ENCODE data around the gene MCM6. TPM values are rescaled to one million over a fixed set of nuclear protein-coding genes. Genes with fewer than 3 reads are reported as not detected.

Gene MCM6
- total and polyA plus RNA-seq, 2 experiments from 2014 or later: 74.7 to 133 TPM

- no peaks in the 10 kb centered on the region for H3F3A ChIP-seq (replicated peaks; ENCODE audit: low read depth)
- H3K4me1 Mint-ChIP-seq: no peaks in the 10 kb centered on the region
- H3K27ac Mint-ChIP-seq: no peak overlapping the region
- TF ChIP-seq CREB1 (CRISPR knock-in tag; IDR thresholded peaks at IDR 0.05; ENCODE audit: low read depth): no peak
- TF ChIP-seq REST (IDR thresholded peaks at IDR 0.05; ENCODE audit: unreplicated experiment): no peak
- TF ChIP-seq STAT1 (IDR thresholded peaks at IDR 0.05; ENCODE audit: unreplicated experiment): no peak
- TF ChIP-seq POLR2AphosphoS5 (IDR thresholded peaks at IDR 0.05; ENCODE audit: low read depth): no peak
- TF ChIP-seq JUNB (IDR thresholded peaks at IDR 0.05; ENCODE audit: unreplicated experiment): no peak
- no peak for TF ChIP-seq EZH2phosphoT487 (IDR thresholded peaks at IDR 0.05; ENCODE audit: unreplicated experiment)
- TF ChIP-seq ZNF462 (CRISPR knock-in tag; IDR thresholded peaks at IDR 0.05): no peak
- no peak for TF ChIP-seq ETS1 (IDR thresholded peaks at IDR 0.05)
- no peak for TF ChIP-seq EZH2 (IDR thresholded peaks at IDR 0.05; ENCODE audit: low read depth, unreplicated experiment)
- TF ChIP-seq CTCF (conservative IDR thresholded peaks at IDR 0.05; ENCODE audit: low read depth in 2 of 2): no peak
- no peak for TF ChIP-seq ZNF331 (CRISPR knock-in tag; IDR thresholded peaks at IDR 0.05; ENCODE audit: low read depth)
- no peak for TF ChIP-seq NANOG (IDR thresholded peaks at IDR 0.05; ENCODE audit: borderline replicate concordance)
- TF ChIP-seq ZNF114 (CRISPR knock-in tag; IDR thresholded peaks at IDR 0.05): no peak
- H3K9me3 Mint-ChIP-seq: peaks cover 15% of the 10 kb centered on the region; the same call in 2 of the 3 replicates
- no peaks in the 10 kb centered on the region for H4K20me1 ChIP-seq (replicated peaks; ENCODE audit: insufficient read depth)
- no peaks in the 10 kb centered on the region for H3K36me3 ChIP-seq (ENCODE audit: insufficient read depth)
- H3K9me2 ChIP-seq (ENCODE audit: insufficient read depth): peaks cover 2% of the 10 kb centered on the region; the same call in 1 of the 2 replicates
- H3K27me3 ChIP-seq (ENCODE audit: insufficient read depth): no peaks in the 10 kb centered on the region
- H3K4me3 ChIP-seq: no peak overlapping the region
- H3K4me2 ChIP-seq: no peak overlapping the region
- no peak overlapping the region for H3K4me3 Mint-ChIP-seq
- no peaks in the 10 kb centered on the region for H3K27me3 Mint-ChIP-seq (ENCODE audit: insufficient read depth, low read depth, poor library complexity)
- no peak overlapping the region for H3K27ac ChIP-seq (ENCODE audit: low read depth)
- H3K36me3 Mint-ChIP-seq (ENCODE audit: low read depth): no peaks in the 10 kb centered on the region; the same call in 2 of the 3 replicates
- H3K4me1 ChIP-seq (ENCODE audit: insufficient read depth): no peaks in the 10 kb centered on the region
- H2AFZ ChIP-seq: no peak overlapping the region
- no peaks in the 10 kb centered on the region for H3K79me2 ChIP-seq (replicated peaks; ENCODE audit: insufficient read depth)
- no peak for ATAC-seq
- no peak for DNase-seq (ENCODE audit: low spot score)
These were observed 53.4 kb downstream of the MCM6 start for GRCh38 chr2:135822855-135823254.
